Esophagus muscularis mucosa (tissue), 4 donors: ENCODE results near the gene TK2. TPM values are rescaled to one million over a fixed set of nuclear protein-coding genes. Genes with fewer than 3 reads are reported as not detected.
"Not testable (repeated sequence)": the region's sequence is repeated elsewhere in the genome, so short reads cannot be mapped to it uniquely, and the experiment has no call there.

ENCODE experiments used
- DNase-seq: peaks from one replicate; pipeline ENCODE4 v3.0.0-alpha.2; 2017; ENCODE audit errors: extremely low spot score
- H3K27ac ChIP-seq, 4 donors: fragments of 200-600 bp; sonication (generic); replicated peaks in 1 of 4; 1 replicate in 3 of 4; 2 replicates in 1 of 4; pipeline ENCODE4 v1.5.1; 2016 to 2019; ENCODE audit warnings: mild to moderate bottlenecking in 1 of 4
- H3K27me3 ChIP-seq, 4 donors: fragments of 200-600 bp; sonication (generic); one replicate each; pipeline versions ENCODE4 v1.5.1 to v1.6.0; 2016 to 2019
- H3K36me3 ChIP-seq, 4 donors: fragments of 200-600 bp; sonication (generic); one replicate each; pipeline ENCODE4 v1.5.1; 2016 to 2019
- H3K4me1 ChIP-seq, 4 donors: fragments of 200-600 bp; sonication (generic); one replicate each; pipeline ENCODE4 v1.5.1; 2016 to 2019
- H3K4me3 ChIP-seq, 4 donors: fragments of 200-600 bp; sonication (generic); 1 replicate in 2 of 4; 2 replicates in 2 of 4; pipeline ENCODE4 v1.5.1; 2016 to 2019; ENCODE audit warnings: mild to moderate bottlenecking in 4 of 4, moderate library complexity in 1 of 4
- H3K9me3 ChIP-seq, 4 donors: fragments of 200-600 bp; sonication (generic); 1 replicate in 3 of 4; 2 replicates in 1 of 4; pipeline ENCODE4 v1.5.1; 2016 to 2019
- EP300 ChIP-seq: sonication (generic); formaldehyde crosslinking; IDR thresholded peaks from one replicate; pipeline ENCODE4 v1.6.1; 2017; ENCODE audit warnings: antibody characterized with exemption
- POLR2A ChIP-seq: fragments of 450-650 bp; IDR thresholded peaks from one replicate; pipeline ENCODE4 v1.6.1; 2017; ENCODE audit warnings: antibody characterized with exemption, moderate library complexity, mild to moderate bottlenecking, low read depth
- POLR2AphosphoS5 ChIP-seq, 2 donors: sonication (generic); formaldehyde crosslinking; IDR thresholded peaks; one replicate each; pipeline ENCODE4 v1.6.1; 2017; ENCODE audit warnings: antibody characterized with exemption in 2 of 2
- WGBS: methylation state at CpG from one replicate; pipeline ENCODE4 v1.1.5; 2018; 5-methylcytosine and 5-hydroxymethylcytosine counted together
- intact Hi-C: fragments of 100-400 bp; cut with DNase I; formaldehyde crosslinking; loops from one replicate; pipeline ENCODE4 v1.15.1; 2023
- total RNA-seq, 4 donors: library from RNA; depleted of rRNA; stranded (reverse); fragments of >200 nt; gene quantifications; one replicate each; pipeline versions ENCODE4 v1.1.0 to v1.2.1, GENCODE V29; 2016
- TF ChIP-seq, protein P1 (sequence below), 3 experiments: fragments of 200-600 bp in 2 of 3; fragments of 450-650 bp in 1 of 3; sonication (generic) in 2 of 3; IDR thresholded peaks; one replicate each; pipeline ENCODE4 v1.5.1; 2017 to 2019; ENCODE audit warnings: antibody characterized with exemption in 3 of 3, mild to moderate bottlenecking in 2 of 3, moderate library complexity in 1 of 3

Gene TK2
- 10 to 100 TPM; 26.3 to 35.2 (median 30.0) TPM for total RNA-seq

DNA sequence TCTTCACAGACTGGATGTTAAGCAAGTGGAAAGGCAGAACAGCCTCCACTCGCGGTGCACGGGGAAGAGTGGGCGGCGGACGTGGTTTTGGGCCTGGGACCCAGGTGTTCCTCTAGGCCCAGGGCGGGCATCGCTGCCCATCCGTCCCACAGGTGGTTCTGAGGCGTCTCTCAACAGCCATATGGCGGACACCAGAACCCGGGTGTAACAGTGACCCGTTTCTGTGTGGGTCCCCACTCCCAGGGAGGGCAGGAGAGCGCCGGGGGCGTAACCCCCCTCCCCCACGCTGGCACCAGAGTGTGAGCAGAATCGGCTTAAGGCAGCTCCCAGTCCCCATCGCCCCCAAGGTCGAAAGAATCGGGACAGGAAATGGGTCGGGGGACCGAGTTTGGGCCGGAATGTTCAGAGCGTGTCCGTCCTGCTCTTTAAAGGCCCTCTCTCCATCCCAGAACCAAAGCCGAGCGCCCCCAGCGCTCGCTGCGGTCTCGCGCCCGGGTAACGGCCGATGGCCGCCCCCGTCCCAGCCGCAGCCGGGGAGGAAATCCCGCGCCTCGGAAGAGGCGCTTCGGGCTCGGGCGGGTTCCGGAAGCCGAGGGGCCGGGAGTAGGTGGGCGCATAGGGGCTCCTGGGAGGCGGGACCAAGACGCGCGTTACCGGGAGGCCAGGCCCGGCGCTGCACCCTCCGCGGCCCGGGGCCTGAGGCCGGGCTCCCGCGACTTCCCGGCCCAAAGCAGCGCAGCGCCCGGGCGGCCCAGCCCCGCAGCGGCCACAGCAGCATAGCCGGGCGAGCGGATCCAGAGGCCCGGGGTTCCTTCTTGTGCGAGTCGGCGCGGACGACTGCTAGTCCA, at the start of gene TK2:
TSS of gene TK2 (minus strand) at position 839 of the 848 bp plus-strand sequence. CDS start at position 778, 61 bp downstream.
- TF ChIP-seq, protein P1, sequence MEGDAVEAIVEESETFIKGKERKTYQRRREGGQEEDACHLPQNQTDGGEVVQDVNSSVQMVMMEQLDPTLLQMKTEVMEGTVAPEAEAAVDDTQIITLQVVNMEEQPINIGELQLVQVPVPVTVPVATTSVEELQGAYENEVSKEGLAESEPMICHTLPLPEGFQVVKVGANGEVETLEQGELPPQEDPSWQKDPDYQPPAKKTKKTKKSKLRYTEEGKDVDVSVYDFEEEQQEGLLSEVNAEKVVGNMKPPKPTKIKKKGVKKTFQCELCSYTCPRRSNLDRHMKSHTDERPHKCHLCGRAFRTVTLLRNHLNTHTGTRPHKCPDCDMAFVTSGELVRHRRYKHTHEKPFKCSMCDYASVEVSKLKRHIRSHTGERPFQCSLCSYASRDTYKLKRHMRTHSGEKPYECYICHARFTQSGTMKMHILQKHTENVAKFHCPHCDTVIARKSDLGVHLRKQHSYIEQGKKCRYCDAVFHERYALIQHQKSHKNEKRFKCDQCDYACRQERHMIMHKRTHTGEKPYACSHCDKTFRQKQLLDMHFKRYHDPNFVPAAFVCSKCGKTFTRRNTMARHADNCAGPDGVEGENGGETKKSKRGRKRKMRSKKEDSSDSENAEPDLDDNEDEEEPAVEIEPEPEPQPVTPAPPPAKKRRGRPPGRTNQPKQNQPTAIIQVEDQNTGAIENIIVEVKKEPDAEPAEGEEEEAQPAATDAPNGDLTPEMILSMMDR (IDR thresholded peaks at IDR 0.05), result peak; percentile 11 to 41 (median 13)
- TF ChIP-seq POLR2A, result no peak
- TF ChIP-seq POLR2AphosphoS5 (IDR thresholded peaks at IDR 0.05), result peak; percentile 24 to 62
- no peak for TF ChIP-seq EP300
- 17% methylated on average over 17 of the region's 80 CpGs for WGBS
- Histone ChIP-seq H3K27ac (peak within 1 kb of the TSS; percentile 95 to 99 (median 97)), H3K9me3 (no peaks in the 10 kb centered on the region), H3K36me3 (peaks cover 0 to 28% (median 23%) of the 10 kb centered on the region in 4 donors), H3K27me3 (no peaks in the 10 kb centered on the region), H3K4me3 (peak within 1 kb of the TSS; percentile 81 to 89 (median 86)), H3K4me1 (peaks cover 37 to 63% (median 54%) of the 10 kb centered on the region in 4 donors)
- intact Hi-C loops, result no loop called here
- DNase-seq, result no peak

GRCh38 chr16:66598111-66598510, 48.2 kb upstream of the TK2 start:
- peaks cover 0 to 4% (median 0%) of the 10 kb centered on the region in 4 donors for H3K9me3 ChIP-seq
- H3K27me3 ChIP-seq, result peaks cover 0 to 24% (median 0%) of the 10 kb centered on the region in 4 donors
- no peak for DNase-seq
- H3K36me3 ChIP-seq, result no peaks in the 10 kb centered on the region
- H3K4me3 ChIP-seq, result no peak overlapping the region
- intact Hi-C loops, result no loop called here
- 82% methylated on average over 3 of the region's 3 CpGs for WGBS
- H3K4me1 ChIP-seq, result peaks cover 0 to 1% (median under 1%) of the 10 kb centered on the region in 4 donors
- no peak overlapping the region for H3K27ac ChIP-seq
- TF ChIP-seq POLR2A (no peak), EP300 (no peak), POLR2AphosphoS5 (IDR thresholded peaks at IDR 0.05) (no peak)
- TF ChIP-seq, protein P1 (IDR thresholded peaks at IDR 0.05), result no peak

DNA sequence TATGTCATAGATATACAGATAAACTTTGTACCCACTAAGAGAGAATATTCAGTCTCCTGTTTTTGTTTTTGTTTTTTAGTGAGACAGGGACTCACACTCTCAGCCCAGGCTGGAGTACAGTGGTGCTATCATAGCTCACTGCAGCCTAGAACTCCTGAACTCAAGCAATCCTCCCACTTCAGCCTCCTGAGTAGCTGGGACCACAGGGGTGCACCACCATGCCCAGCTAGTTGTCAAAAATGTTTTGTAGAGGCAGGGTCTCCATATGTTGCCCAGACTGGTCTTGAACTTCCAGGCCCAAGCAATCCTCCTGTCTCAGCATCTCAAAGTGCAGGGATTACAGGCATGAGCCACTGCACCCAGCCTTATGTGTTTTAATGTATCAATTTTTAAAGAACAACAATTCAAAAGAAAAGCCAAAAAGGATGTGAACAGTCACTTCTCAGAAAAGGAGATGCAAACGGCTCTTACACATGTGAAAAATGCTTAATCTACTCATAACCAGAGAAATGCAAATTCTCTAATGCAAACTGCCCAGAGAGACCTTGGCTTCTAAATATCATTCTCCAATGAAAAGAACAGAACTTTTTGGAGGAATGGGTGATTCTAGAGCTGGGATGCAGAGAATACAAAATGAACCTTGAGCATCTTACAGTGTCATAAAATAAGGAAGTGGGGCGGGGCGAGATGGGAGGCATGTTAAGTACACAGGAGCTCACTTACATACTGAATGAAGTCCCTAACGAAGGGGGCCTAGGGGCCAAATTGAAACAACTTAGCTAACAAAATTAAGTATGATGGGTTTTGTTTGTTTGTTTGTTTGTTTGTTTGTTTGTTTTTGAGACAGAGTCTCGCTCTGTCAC, 47.3 kb upstream of the TK2 start:
- DNase-seq, result no peak
- Histone ChIP-seq H3K9me3 (peaks cover 0 to 4% (median 0%) of the 10 kb centered on the region in 4 donors), H3K27ac (no peak overlapping the region), H3K36me3 (no peaks in the 10 kb centered on the region), H3K4me3 (no peak overlapping the region), H3K4me1 (no peaks in the 10 kb centered on the region), H3K27me3 (peaks cover 0 to 15% (median 0%) of the 10 kb centered on the region in 4 donors)
- intact Hi-C loops, result no loop called here
- 90% methylated on average over 5 of the region's 5 CpGs for WGBS
- TF ChIP-seq EP300 (no peak), POLR2AphosphoS5 (IDR thresholded peaks at IDR 0.05) (no peak), POLR2A (no peak)
- TF ChIP-seq, protein P1 (IDR thresholded peaks at IDR 0.05), result no peak

- H3K9me3 ChIP-seq, H3K4me1 ChIP-seq, H3K4me3 ChIP-seq, intact Hi-C loops, H3K27me3 ChIP-seq, H3K27ac ChIP-seq, DNase-seq, H3K36me3 ChIP-seq: not testable (repeated sequence)
- WGBS, result 97% methylated on average over 4 of the region's 4 CpGs
These were observed 46.6 kb upstream of the TK2 start for GRCh38 chr16:66596559-66596958.

DNA sequence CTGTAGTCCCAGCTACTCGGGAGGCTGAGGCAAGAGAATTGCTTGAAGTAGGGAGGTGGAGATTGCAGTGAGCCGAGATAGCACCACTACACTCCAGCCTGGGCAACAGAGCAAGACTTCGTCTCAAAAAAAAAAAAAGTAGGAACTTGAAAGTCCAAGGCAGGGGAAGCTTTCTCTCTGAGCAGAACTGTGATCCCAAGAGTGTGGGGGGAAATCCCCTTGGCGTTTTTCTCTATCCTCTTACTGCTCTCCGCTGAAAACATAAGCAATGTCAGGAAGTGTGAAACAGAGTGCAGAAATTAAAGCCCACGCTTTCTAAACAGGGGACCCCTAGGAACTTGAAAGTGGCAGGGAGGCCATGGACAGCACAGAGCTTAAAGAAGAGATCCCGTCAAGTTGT, 44.8 kb upstream of the TK2 start:
- no peak for DNase-seq
- 63% methylated on average over 7 of the region's 7 CpGs for WGBS
- TF ChIP-seq POLR2AphosphoS5 (IDR thresholded peaks at IDR 0.05), result no peak
- TF ChIP-seq EP300, result no peak
- TF ChIP-seq POLR2A, result no peak
- TF ChIP-seq, protein P1 (IDR thresholded peaks at IDR 0.05), result no peak
- Histone ChIP-seq H3K27ac (no peak overlapping the region), H3K9me3 (peaks cover 0 to 4% (median 0%) of the 10 kb centered on the region in 4 donors), H3K4me1 (no peaks in the 10 kb centered on the region), H3K4me3 (no peak overlapping the region), H3K27me3 (no peaks in the 10 kb centered on the region), H3K36me3 (no peaks in the 10 kb centered on the region)
- intact Hi-C loops, result no loop called here
